ENCODE measurements around the gene CXCL5. TPM values are rescaled to one million over a fixed set of nuclear protein-coding genes. Genes with fewer than 3 reads are reported as not detected.
A peak's percentile ranks its signal among the peaks of the same experiment; 100 is the strongest.
"Not testable (repeated sequence)": the region's sequence is repeated elsewhere in the genome, so short reads cannot be mapped to it uniquely, and the experiment has no call there.

The CXCL5 gene
- total and polyA plus RNA-seq, 8 donors = 1.3 to 40.1 (median 13.1) TPM; not detected in 2

DNA sequence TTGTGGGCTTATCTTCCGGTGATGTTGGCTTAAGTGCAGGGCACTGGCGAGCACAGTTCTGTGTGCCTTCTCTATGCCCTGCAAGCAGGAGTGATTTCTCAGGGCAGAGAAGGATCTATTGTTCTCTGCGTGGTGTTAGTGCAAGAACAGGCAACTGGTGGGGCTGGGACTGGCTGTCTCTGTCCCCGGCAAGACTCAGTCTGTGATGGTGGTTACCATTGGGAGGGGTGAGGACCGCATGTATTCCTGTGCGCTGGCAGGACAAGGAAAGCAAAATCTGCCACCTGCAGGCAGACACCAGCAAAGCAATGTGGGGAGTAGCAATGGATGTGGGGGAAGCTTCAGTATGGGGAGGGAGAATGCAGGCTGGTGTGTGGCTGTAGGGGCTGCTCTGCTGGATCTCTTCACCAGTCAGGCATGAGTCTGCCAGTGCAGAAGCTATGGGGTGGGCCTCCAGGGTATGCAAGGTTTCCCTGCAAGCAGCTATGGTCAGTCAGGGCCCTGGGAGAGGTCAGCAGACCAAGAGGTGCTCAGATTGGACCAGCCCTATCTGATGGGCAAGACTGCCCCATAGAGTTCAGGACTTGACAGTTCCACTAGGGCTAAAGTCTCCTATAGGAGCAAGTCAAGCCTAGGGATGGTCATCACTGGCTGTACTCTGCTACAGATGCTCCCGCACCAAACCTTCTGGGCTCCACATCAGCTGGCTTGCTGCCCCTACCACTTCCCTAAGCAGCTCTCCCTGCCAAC lies 33.4 kb downstream of the CXCL5 start:
- 34 to 47% (median 43%) methylated on average over 7 of the region's 7 CpGs for WGBS, 5 donors
- TF ChIP-seq, protein P1, sequence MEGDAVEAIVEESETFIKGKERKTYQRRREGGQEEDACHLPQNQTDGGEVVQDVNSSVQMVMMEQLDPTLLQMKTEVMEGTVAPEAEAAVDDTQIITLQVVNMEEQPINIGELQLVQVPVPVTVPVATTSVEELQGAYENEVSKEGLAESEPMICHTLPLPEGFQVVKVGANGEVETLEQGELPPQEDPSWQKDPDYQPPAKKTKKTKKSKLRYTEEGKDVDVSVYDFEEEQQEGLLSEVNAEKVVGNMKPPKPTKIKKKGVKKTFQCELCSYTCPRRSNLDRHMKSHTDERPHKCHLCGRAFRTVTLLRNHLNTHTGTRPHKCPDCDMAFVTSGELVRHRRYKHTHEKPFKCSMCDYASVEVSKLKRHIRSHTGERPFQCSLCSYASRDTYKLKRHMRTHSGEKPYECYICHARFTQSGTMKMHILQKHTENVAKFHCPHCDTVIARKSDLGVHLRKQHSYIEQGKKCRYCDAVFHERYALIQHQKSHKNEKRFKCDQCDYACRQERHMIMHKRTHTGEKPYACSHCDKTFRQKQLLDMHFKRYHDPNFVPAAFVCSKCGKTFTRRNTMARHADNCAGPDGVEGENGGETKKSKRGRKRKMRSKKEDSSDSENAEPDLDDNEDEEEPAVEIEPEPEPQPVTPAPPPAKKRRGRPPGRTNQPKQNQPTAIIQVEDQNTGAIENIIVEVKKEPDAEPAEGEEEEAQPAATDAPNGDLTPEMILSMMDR (IDR thresholded peaks at IDR 0.05) = peak in 5 of 7 experiments; percentile 17 to 63 (median 41)
- TF ChIP-seq EP300 (IDR thresholded peaks at IDR 0.05) (no peak), POLR2A (IDR thresholded peaks at IDR 0.05) (no peak), POLR2AphosphoS5 (IDR thresholded peaks at IDR 0.05) (peak in 1 of 3 donors; percentile 11)
- intact Hi-C loops (cut with DNase I; ENCODE audit: low total_unique reads) = no loop called here

DNA sequence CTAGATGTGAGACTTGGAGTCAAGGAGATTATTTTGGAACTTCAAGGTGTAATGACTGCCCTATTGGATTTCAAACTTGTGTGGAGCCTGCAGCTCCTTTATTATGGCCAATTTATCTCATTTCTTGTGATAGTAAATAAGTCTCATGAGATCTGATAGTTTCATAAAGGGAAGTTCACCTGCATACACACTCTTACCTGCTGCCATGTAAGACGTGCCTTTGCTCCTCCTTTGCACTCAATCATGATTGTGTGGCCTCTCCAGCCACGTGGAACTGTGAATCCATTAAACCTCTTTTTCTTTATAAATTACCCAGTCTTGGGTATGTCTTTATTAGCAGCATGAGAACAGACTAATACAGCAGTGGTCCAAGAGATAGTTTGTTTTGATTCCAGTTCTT lies 35.8 kb downstream of the CXCL5 start:
- TF ChIP-seq, protein P1 (IDR thresholded peaks at IDR 0.05) = no peak
- no peak for TF ChIP-seq POLR2AphosphoS5 (IDR thresholded peaks at IDR 0.05)
- TF ChIP-seq EP300 (IDR thresholded peaks at IDR 0.05) = no peak
- no peak for TF ChIP-seq POLR2A (IDR thresholded peaks at IDR 0.05)
- no peak for DNase-seq
- H3K27me3 ChIP-seq = no peaks in the 10 kb centered on the region
- H3K4me3 ChIP-seq = no peak overlapping the region
- 66 to 80% (median 74%) methylated on average over 2 of the region's 2 CpGs for WGBS, 5 donors
- no peak overlapping the region for H3K27ac ChIP-seq
- H3K9me3 ChIP-seq = peaks cover 0 to 9% (median 2%) of the 10 kb centered on the region in 4 donors
- no peaks in the 10 kb centered on the region for H3K4me1 ChIP-seq
- H3K36me3 ChIP-seq = no peaks in the 10 kb centered on the region
- intact Hi-C loops (cut with DNase I; ENCODE audit: low total_unique reads) = no loop called here

More for the DNA sequence above, 33.4 kb downstream of the CXCL5 start:
- peaks cover 0 to 13% (median 0%) of the 10 kb centered on the region in 4 donors for H3K9me3 ChIP-seq
- no peak overlapping the region for H3K27ac ChIP-seq
- H3K36me3 ChIP-seq = no peaks in the 10 kb centered on the region
- H3K27me3 ChIP-seq = no peaks in the 10 kb centered on the region
- no peaks in the 10 kb centered on the region for H3K4me1 ChIP-seq
- no peak overlapping the region for H3K4me3 ChIP-seq
- DNase-seq = peak; percentile 46 to 64

- H3K36me3 ChIP-seq; intact Hi-C loops (cut with DNase I; ENCODE audit: low total_unique reads); DNase-seq; H3K27me3 ChIP-seq; H3K4me3 ChIP-seq; H3K27ac ChIP-seq; H3K4me1 ChIP-seq: not testable (repeated sequence)
- H3K9me3 ChIP-seq = peaks cover 0 to 22% (median 2%) of the 10 kb centered on the region in 4 donors
- WGBS, 5 donors = 90 to 98% (median 91%) methylated on average over 1 of the region's 1 CpG
These were observed 39.4 kb downstream of the CXCL5 start for GRCh38 chr4:73959041-73959440.

DNA sequence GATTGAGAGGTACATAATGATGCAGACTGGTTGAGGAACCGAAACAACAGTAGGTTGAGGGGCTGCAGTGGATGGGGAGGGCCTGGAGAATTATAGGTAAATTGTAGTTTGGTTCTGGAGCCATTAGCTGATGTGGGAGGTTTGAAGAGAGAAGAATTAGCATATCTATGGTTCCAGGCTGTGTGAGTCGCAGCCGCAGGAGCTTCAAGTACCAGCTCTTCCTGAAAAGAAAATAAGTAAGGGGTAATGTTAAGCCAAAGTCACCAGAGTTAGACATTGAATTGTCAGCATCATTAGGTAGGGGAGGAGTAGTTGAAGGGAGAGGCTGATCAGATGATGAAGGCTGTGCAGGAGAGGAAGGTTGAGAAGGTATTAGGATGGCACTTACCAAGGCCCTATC lies 46.1 kb downstream of the CXCL5 start:
- H3K27ac ChIP-seq = no peak overlapping the region
- H3K9me3 ChIP-seq = peaks cover 0 to 13% (median 0%) of the 10 kb centered on the region in 4 donors
- H3K36me3 ChIP-seq = no peaks in the 10 kb centered on the region
- 92 to 98% (median 96%) methylated on average over 3 of the region's 3 CpGs for WGBS, 5 donors
- TF ChIP-seq, protein P1 (IDR thresholded peaks at IDR 0.05) = no peak
- TF ChIP-seq EP300 (IDR thresholded peaks at IDR 0.05) = no peak
- no peak for TF ChIP-seq POLR2AphosphoS5 (IDR thresholded peaks at IDR 0.05)
- TF ChIP-seq POLR2A (IDR thresholded peaks at IDR 0.05) = no peak
- DNase-seq = no peak
- H3K4me1 ChIP-seq = peaks cover 0 to 9% (median 7%) of the 10 kb centered on the region in 4 donors
- intact Hi-C loops (cut with DNase I; ENCODE audit: low total_unique reads) = no loop called here
- no peaks in the 10 kb centered on the region for H3K27me3 ChIP-seq
- H3K4me3 ChIP-seq = no peak overlapping the region

DNA sequence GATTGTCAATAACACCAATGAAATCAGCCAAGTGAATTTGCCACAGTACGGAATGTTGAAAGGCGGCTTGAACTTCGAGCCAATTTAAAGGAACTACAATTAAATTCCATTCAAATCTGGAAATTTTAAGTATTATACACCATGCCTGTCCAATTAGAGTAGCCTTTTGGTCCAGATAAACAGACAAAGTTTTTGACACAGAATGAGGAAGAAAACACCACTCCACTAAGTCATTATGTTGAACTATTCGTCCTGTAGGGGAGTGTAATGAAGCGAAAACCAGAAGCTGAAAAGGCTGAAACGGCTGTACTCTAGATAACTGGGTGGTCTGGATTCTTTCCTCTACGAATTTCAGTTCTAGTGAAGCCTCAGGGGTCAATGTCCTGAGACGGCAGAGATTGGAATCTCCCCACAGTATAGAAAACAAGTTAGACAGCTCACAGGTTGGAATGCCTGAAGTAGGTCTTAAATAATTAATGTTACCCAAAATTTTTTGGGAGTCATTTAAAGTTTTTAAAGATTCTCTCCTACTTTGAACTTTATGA lies 48.0 kb downstream of the CXCL5 start:
- intact Hi-C loops (cut with DNase I; ENCODE audit: low total_unique reads) = not testable (repeated sequence)

More for the DNA sequence above, 48.0 kb downstream of the CXCL5 start:
- not testable (repeated sequence) for H3K36me3 ChIP-seq, H3K9me3 ChIP-seq, H3K4me3 ChIP-seq, H3K27me3 ChIP-seq, H3K27ac ChIP-seq, DNase-seq
- WGBS, 5 donors = 69 to 84% (median 78%) methylated on average over 8 of the region's 8 CpGs
- H3K4me1 ChIP-seq = peaks cover 0 to 17% (median 9%) of the 10 kb centered on the region in 4 donors
